ENCODE measurements around the gene SLC6A6.

The SLC6A6 gene

DNA sequence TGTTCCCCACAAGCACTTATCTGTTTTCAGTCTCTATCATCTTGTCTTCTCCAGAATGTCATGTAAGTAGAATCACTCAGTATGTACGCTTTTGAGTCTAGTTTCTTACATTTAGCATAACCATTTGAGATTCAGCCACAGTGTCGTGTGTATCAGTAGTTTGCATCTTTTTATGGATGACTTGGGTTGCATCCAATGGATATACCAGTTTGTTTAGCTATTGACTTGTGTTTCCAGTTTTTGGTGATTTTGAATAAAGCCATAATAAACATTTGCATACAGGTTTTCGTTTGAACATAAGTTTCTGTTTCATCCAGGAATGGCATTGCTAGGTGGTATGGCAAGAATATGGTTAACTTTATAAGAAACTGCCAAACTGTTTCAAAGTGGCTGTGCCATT lies 125.7 kb downstream of the SLC6A6 start:
- no peak for DNase-seq

GRCh38 chr3:14531856-14532395 lies 129.5 kb downstream of the SLC6A6 start:
- no peak for DNase-seq

GRCh38 chr3:14532691-14533456 lies 130.5 kb downstream of the SLC6A6 start:
- DNase-seq = no peak

- DNase-seq = no peak
These were observed 131.1 kb downstream of the SLC6A6 start for GRCh38 chr3:14533457-14533958.

DNA sequence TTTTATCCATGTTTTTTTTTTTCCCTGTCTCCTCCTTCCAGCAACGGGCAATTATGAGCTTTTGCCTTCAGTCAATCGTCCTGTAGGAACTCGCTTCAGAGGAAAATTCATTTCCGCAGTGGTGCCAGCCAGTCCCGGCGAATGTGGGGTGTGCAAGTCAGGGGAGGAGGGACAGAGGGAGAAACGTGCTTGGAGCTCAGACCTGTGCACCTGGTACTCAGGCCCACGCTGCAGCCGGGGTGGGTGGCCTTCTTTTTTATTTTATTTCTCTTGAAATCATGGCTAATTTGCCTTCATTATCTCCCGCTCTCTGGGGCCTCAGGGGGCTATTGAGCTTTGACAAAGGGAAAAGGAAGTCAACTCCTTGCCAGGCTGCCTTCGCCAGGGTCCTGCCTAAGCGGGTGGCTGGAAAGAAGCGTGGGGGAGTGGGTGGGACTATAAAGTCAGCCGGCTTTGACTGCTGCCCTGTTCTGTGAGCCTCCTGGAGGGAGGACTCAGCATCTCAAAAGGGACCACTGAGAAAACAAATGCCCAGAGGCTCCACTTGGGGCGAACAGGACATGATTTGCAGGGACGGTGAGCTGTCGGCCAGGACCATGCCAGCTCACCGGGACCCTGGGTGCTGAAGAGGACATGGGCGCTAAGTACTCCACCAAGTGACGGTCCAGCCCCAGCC lies 132.2 kb downstream of the SLC6A6 start:
- no peak for DNase-seq

DNA sequence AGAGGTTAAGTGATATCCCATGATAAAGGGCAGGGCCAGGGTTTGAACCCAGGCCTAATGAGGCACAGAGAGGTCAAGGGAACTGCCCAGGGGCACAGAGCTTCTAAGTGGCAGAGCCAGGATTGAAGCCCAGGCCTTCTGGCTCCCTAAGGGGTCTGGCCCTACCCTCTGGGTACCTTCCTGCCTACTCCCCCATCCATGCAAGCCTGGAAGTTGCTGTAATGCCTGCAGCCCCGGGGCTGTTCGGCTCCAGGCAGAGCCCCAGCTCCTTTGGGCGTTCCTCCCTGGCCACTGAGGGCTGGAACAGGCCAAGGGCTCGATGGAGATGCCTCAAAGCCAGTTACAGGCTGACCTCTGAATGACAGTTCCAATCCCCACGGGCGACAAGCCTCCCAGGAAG lies 133.2 kb downstream of the SLC6A6 start:
- no peak for DNase-seq

GRCh38 chr3:14536055-14536815 lies 133.8 kb downstream of the SLC6A6 start:
- DNase-seq = no peak

DNA sequence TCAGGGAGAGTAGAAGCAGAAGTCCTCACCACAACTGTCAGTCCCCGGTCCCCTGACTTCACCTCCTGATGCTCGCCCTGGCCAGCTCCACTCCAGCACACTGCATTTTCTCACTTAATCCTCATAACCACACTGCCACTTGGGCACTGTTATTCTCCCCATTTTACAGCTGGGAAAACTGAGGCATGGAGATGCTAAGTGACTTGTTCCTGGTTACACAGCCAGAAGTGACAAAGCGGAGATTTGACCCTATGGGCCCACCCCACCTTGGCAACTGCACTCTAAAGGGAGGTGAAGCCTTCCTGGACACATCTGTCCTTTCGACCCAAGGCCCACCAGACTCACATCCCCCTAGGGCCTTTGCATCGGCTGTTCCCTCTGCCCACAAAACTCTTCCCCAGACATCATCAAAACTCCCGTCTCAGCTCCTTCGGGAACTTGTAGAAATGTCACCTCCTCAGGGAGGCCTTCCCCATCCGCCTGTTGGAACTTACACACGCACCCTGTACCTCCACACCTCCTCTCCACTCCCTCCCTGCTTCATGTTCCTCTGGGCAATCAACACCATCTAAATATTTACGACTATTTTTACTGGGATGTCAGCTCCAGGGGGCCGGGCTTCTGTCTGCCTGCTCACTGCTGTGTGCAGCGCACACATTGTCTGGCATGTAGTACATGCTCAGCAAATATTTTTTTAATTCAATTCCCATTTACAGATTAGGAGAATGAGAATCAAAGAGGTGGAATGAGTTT lies 134.6 kb downstream of the SLC6A6 start:
- no peak for DNase-seq

GRCh38 chr3:14537590-14538450 lies 135.4 kb downstream of the SLC6A6 start:
- DNase-seq = no peak

- no peak for DNase-seq
These were observed 136.2 kb downstream of the SLC6A6 start for GRCh38 chr3:14538451-14539088.
